Glutamatergic neuron (in vitro differentiated cells): ENCODE results near the gene NELFB. TPM values are rescaled to one million over a fixed set of nuclear protein-coding genes. Genes with fewer than 3 reads are reported as not detected.
A peak's percentile ranks its signal among the peaks of the same experiment; 100 is the strongest.

Source experiments
- DNase-seq: peaks from one replicate; pipeline ENCODE4 v3.0.0; 2022
- H3K27ac Mint-ChIP-seq: one replicate; pipeline ENCODE4 v1.8.0; 2020; ENCODE audit warnings: mild to moderate bottlenecking, mixed read lengths, inconsistent platforms; ENCODE audit not compliant: unreplicated experiment
- H3K27me3 Mint-ChIP-seq: one replicate; pipeline ENCODE4 v1.8.0; 2020; ENCODE audit warnings: mild to moderate bottlenecking, moderate library complexity, mixed read lengths, inconsistent platforms; ENCODE audit not compliant: unreplicated experiment
- H3K36me3 Mint-ChIP-seq: one replicate; pipeline ENCODE4 v1.8.0; 2020; ENCODE audit warnings: mild to moderate bottlenecking, mixed read lengths, inconsistent platforms; ENCODE audit not compliant: unreplicated experiment
- H3K4me1 Mint-ChIP-seq: one replicate; pipeline ENCODE4 v1.8.0; 2020; ENCODE audit warnings: mild to moderate bottlenecking, low read depth, mixed read lengths, inconsistent platforms; ENCODE audit not compliant: unreplicated experiment
- H3K4me3 Mint-ChIP-seq: one replicate; pipeline ENCODE4 v1.8.0; 2020; ENCODE audit warnings: mild to moderate bottlenecking, mixed read lengths, inconsistent platforms; ENCODE audit not compliant: unreplicated experiment
- H3K9me3 Mint-ChIP-seq: one replicate; pipeline ENCODE4 v1.8.0; 2020; ENCODE audit warnings: mild to moderate bottlenecking, moderate library complexity, mixed read lengths, inconsistent platforms; ENCODE audit not compliant: unreplicated experiment
- CTCF ChIP-seq: fragments of 200-600 bp; sonication (generic); IDR thresholded peaks from one replicate; pipeline ENCODE4 v1.5.0; 2021; ENCODE audit not compliant: partially characterized antibody, unreplicated experiment
- total RNA-seq: library from RNA; stranded (reverse); fragmentation: NEBNext Ultra II Directional; extraction: Animal tissue kit (Norgen Biotek cat#: 25700); gene quantifications from one replicate; pipeline ENCODE4 v1.2.1, GENCODE V29; 2021; ENCODE audit not compliant: unreplicated experiment

NELFB gene
- total RNA-seq, 1 donor from 2014 or later = 48.5 TPM

GRCh38 chr9:137312852-137313325, 57.8 kb downstream of the NELFB start:
- H3K4me1 Mint-ChIP-seq = peaks cover 3% of the 10 kb centered on the region
- H3K9me3 Mint-ChIP-seq = peaks cover 4% of the 10 kb centered on the region
- no peak overlapping the region for H3K4me3 Mint-ChIP-seq
- no peaks in the 10 kb centered on the region for H3K36me3 Mint-ChIP-seq
- no peaks in the 10 kb centered on the region for H3K27me3 Mint-ChIP-seq
- TF ChIP-seq CTCF = no peak
- peak; percentile 21 for DNase-seq
- H3K27ac Mint-ChIP-seq = no peak overlapping the region

GRCh38 chr9:137313326-137313936, 58.3 kb downstream of the NELFB start:
- peak; percentile 24 for DNase-seq
- Mint-ChIP-seq H3K9me3 (peaks cover 4% of the 10 kb centered on the region), H3K4me3 (peak overlapping the region; percentile 8), H3K36me3 (no peaks in the 10 kb centered on the region), H3K27ac (no peak overlapping the region), H3K27me3 (no peaks in the 10 kb centered on the region), H3K4me1 (peaks cover 3% of the 10 kb centered on the region)
- no peak for TF ChIP-seq CTCF

- H3K27me3 Mint-ChIP-seq = no peaks in the 10 kb centered on the region
- no peaks in the 10 kb centered on the region for H3K36me3 Mint-ChIP-seq
- peaks cover 5% of the 10 kb centered on the region for H3K4me1 Mint-ChIP-seq
- no peak for TF ChIP-seq CTCF
- H3K9me3 Mint-ChIP-seq = no peaks in the 10 kb centered on the region
- H3K27ac Mint-ChIP-seq = no peak overlapping the region
- H3K4me3 Mint-ChIP-seq = no peak overlapping the region
- DNase-seq = peak; percentile 24
These were observed 58.9 kb downstream of the NELFB start for GRCh38 chr9:137313956-137314560.

- no peak overlapping the region for H3K4me3 Mint-ChIP-seq
- H3K9me3 Mint-ChIP-seq = no peaks in the 10 kb centered on the region
- DNase-seq = peak; percentile 36
- H3K4me1 Mint-ChIP-seq = peaks cover 7% of the 10 kb centered on the region
- no peaks in the 10 kb centered on the region for H3K36me3 Mint-ChIP-seq
- TF ChIP-seq CTCF = no peak
- no peak overlapping the region for H3K27ac Mint-ChIP-seq
- H3K27me3 Mint-ChIP-seq = no peaks in the 10 kb centered on the region
These were observed 59.7 kb downstream of the NELFB start for GRCh38 chr9:137314561-137315560.
